ENCODE data around the gene PCDHAC2. TPM values are rescaled to one million over a fixed set of nuclear protein-coding genes. Genes with fewer than 3 reads are reported as not detected.

The PCDHAC2 gene
- polyA plus RNA-seq, 1 of the 3 experiments (the other 2 are of a cell fraction) = 0.39 TPM

DNA sequence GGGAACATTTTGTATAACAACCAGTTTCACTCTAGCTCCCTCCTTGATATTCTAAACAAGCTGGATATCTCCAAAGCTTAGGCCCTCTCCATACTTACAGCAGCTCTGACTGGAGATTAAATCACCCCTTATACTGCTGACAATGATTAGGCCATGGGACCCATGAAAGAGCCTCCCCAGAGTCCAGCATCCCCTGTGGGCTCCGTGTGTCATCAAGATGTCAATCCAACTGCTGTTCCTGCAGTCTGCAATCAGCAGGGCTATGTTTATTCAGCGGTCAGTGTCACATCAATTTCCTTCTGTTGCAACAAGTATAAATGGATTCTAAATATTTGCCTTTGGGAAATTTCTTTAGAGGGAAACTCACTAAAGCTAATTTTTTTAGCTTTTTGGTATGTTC, 26.6 kb downstream of the PCDHAC2 start:
- Histone ChIP-seq H3K9me2 (no peaks in the 10 kb centered on the region), H3K9ac (no peak overlapping the region), H3K27ac (ENCODE audit: low read depth in 2 of 2, low read length in 1 of 2) (peak overlapping the region in 1 of 2 experiments; percentile 86; a peak in 2 of 4 replicates), H3F3A (replicated peaks; ENCODE audit: insufficient read depth) (no peaks in the 10 kb centered on the region), H2AFZ (ENCODE audit: low read depth) (no peak overlapping the region), H3K4me2 (no peak overlapping the region), H3K9me3 (no peaks in the 10 kb centered on the region), H3K27me3 (ENCODE audit: insufficient read depth) (no peaks in the 10 kb centered on the region), H3K79me2 (ENCODE audit: insufficient read depth) (no peaks in the 10 kb centered on the region), H4K20me1 (ENCODE audit: insufficient read depth) (no peaks in the 10 kb centered on the region), H3K4me1 (ENCODE audit: control insufficient read depth in 1 of 2, insufficient read depth in 2 of 2, low read depth in 1 of 2, low read length in 1 of 2) (peaks cover 0 to 19% of the 10 kb centered on the region in 2 experiments; a peak in 2 of 4 replicates), H3K36me3 (replicated peaks in 1 of 2; ENCODE audit: control insufficient read depth in 1 of 2, insufficient read depth in 2 of 2, low read length in 1 of 2) (no peaks in the 10 kb centered on the region), H3K4me3 (ENCODE audit: low read depth in 2 of 2, low read length in 1 of 2) (no peak overlapping the region)
- DNase-seq = peak; percentile 47
- 45% methylated on average over 2 of the region's 2 CpGs for WGBS (ENCODE audit: low lambda C conversion rate)
- ChIA-PET CTCF (interaction anchor here (0.6 to 1.7 kb wide), 7 partner anchors 12 to 152 kb away, joined by 3 to 8 read pairs (median 4); partner anchors contain the start of genes PCDHA8 and PCDHAC1), POLR2A (interaction anchor here (1.3 to 2.3 kb wide), 2 partner anchors 9 to 26 kb away, joined by 7 to 9 read pairs; partner anchors contain the start of gene PCDHAC2)
- TF ChIP-seq GATA2 (CRISPR knock-in tag; IDR thresholded peaks at IDR 0.05) = peak; percentile 33; the same call in 1 of the 2 replicates
- TF ChIP-seq NFIC (IDR thresholded peaks at IDR 0.05; ENCODE audit: borderline replicate concordance) = no peak
- TF ChIP-seq RCOR1 (IDR thresholded peaks at IDR 0.05; ENCODE audit: low read length) = 0 out of 2 replicates have a peak, but pooled peaks have one; percentile 27
- TF ChIP-seq FOXM1 (IDR thresholded peaks at IDR 0.05; ENCODE audit: low read depth) = no peak

DNA sequence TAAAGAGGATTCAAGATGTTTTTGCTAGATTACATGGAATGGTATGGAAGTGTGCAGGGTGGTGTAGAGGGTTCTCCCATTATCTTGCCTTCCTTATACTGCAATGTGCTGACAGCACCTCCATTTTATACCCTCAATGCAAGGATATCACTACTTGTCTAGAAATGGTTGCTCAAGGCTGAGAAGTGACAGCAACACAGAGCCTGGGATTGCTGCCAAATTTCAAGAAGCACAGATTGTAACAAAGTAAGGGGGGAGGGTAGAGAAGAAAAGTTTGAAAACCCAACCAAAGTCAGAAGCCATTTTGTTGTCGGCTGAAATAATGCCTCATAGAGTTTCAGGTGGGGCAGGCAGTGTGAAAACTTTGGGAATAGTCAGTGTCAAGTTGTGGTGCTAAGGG, 29.8 kb downstream of the PCDHAC2 start:
- Histone ChIP-seq H3K79me2 (ENCODE audit: insufficient read depth) (no peaks in the 10 kb centered on the region), H3K27me3 (ENCODE audit: insufficient read depth) (no peaks in the 10 kb centered on the region), H3F3A (replicated peaks; ENCODE audit: insufficient read depth) (no peaks in the 10 kb centered on the region), H3K9me2 (no peaks in the 10 kb centered on the region), H3K36me3 (replicated peaks in 1 of 2; ENCODE audit: control insufficient read depth in 1 of 2, insufficient read depth in 2 of 2, low read length in 1 of 2) (no peaks in the 10 kb centered on the region), H3K9me3 (no peaks in the 10 kb centered on the region), H3K4me3 (ENCODE audit: low read depth in 2 of 2, low read length in 1 of 2) (no peak overlapping the region), H2AFZ (ENCODE audit: low read depth) (no peak overlapping the region), H4K20me1 (ENCODE audit: insufficient read depth) (no peaks in the 10 kb centered on the region), H3K4me1 (ENCODE audit: control insufficient read depth in 1 of 2, insufficient read depth in 2 of 2, low read depth in 1 of 2, low read length in 1 of 2) (peaks cover 1 to 12% of the 10 kb centered on the region in 2 experiments; a peak in 3 of 4 replicates), H3K4me2 (no peak overlapping the region), H3K27ac (ENCODE audit: low read depth in 2 of 2, low read length in 1 of 2) (peak overlapping the region in 1 of 2 experiments; percentile 29; a peak in 2 of 4 replicates), H3K9ac (no peak overlapping the region)
- TF ChIP-seq GATA2 (CRISPR knock-in tag; IDR thresholded peaks at IDR 0.05) (0 out of 2 replicates have a peak, but pooled peaks have one; percentile 9), RXRA (IDR thresholded peaks at IDR 0.05; ENCODE audit: borderline replicate concordance, low read depth) (no peak), TEAD4 (IDR thresholded peaks at IDR 0.05; ENCODE audit: borderline replicate concordance, insufficient read depth) (no peak), SMC3 (IDR thresholded peaks at IDR 0.05; ENCODE audit: low read depth, low read length) (no peak), FOXJ3 (CRISPR knock-in tag; IDR thresholded peaks at IDR 0.05) (no peak), ZBTB33 (IDR thresholded peaks at IDR 0.05; ENCODE audit: borderline replicate concordance, low read depth) (no peak)
- TF ChIP-seq, protein P1, sequence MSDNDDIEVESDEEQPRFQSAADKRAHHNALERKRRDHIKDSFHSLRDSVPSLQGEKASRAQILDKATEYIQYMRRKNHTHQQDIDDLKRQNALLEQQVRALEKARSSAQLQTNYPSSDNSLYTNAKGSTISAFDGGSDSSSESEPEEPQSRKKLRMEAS (IDR thresholded peaks at IDR 0.05; ENCODE audit: low read depth) = no peak
- ChIA-PET CTCF (no interaction called here), POLR2A (no interaction called here)
- 45% methylated on average over 1 of the region's 1 CpG for WGBS (ENCODE audit: low lambda C conversion rate)
- DNase-seq = no peak
